Fibroblast of lung (primary cell): ENCODE data around the gene MAP3K3. TPM values are rescaled to one million over a fixed set of nuclear protein-coding genes. Genes with fewer than 3 reads are reported as not detected.

ENCODE experiments used
- DNase-seq, 2 donors: peaks; one replicate each; pipeline versions ENCODE4 v3.0.0 to v3.0.0-alpha.2; 2010; ENCODE audit warnings: low read depth in 2 of 2
- H2AFZ ChIP-seq: 2 replicates; pipeline ENCODE4 v1.5.1; 2012; ENCODE audit warnings: low read length, control low read depth, inconsistent platforms
- H3K27ac ChIP-seq: 2 replicates; pipeline ENCODE4 v1.5.1; 2011; ENCODE audit warnings: low read length, control low read depth; ENCODE audit not compliant: insufficient read depth
- H3K27me3 ChIP-seq: 2 replicates; pipeline ENCODE4 v1.5.1; 2011; ENCODE audit warnings: mild to moderate bottlenecking, low read length; ENCODE audit not compliant: control insufficient read depth, insufficient read depth
- H3K36me3 ChIP-seq: 2 replicates; pipeline ENCODE4 v1.5.1; 2011; ENCODE audit warnings: low read length; ENCODE audit not compliant: control insufficient read depth, insufficient read depth
- H3K4me1 ChIP-seq: 2 replicates; pipeline ENCODE4 v1.5.1; 2011; ENCODE audit warnings: low read length; ENCODE audit not compliant: control insufficient read depth, insufficient read depth; ENCODE audit errors: extremely low read depth
- H3K4me2 ChIP-seq: 2 replicates; pipeline ENCODE4 v1.5.1; 2011; ENCODE audit warnings: low read length, control low read depth; ENCODE audit not compliant: insufficient read depth; ENCODE audit errors: extremely low read depth
- H3K4me3 ChIP-seq, 4 experiments: fragments of 200-600 bp in 1 of 4; sonication (generic) in 1 of 4; replicated peaks in 1 of 4; 2 replicates each; pipeline ENCODE4 v1.5.1; 2011 to 2016; ENCODE audit warnings: low read length in 4 of 4, low read depth in 3 of 4, mild to moderate bottlenecking in 3 of 4, control low read depth in 2 of 4, inconsistent platforms in 1 of 4, mixed read lengths in 1 of 4; ENCODE audit not compliant: insufficient read depth in 1 of 4; ENCODE audit errors: control extremely low read depth in 1 of 4
- H3K79me2 ChIP-seq: 2 replicates; pipeline ENCODE4 v1.5.1; 2012; ENCODE audit warnings: mild to moderate bottlenecking, low read length, inconsistent platforms; ENCODE audit not compliant: control insufficient read depth, insufficient read depth
- H3K9ac ChIP-seq: 2 replicates; pipeline ENCODE4 v1.5.1; 2011; ENCODE audit warnings: mild to moderate bottlenecking, low read length, control low read depth; ENCODE audit not compliant: insufficient read depth
- H3K9me3 ChIP-seq: 2 replicates; pipeline ENCODE4 v1.5.1; 2012; ENCODE audit warnings: low read depth, low read length; ENCODE audit not compliant: control insufficient read depth, insufficient read depth
- H4K20me1 ChIP-seq: 2 replicates; pipeline ENCODE4 v1.5.1; 2011; ENCODE audit warnings: low read length; ENCODE audit not compliant: control insufficient read depth, insufficient read depth; ENCODE audit errors: extremely low read depth
- CTCF ChIP-seq, 2 donors: IDR thresholded peaks in 1 of 2; conservative IDR thresholded peaks in 1 of 2; 1 replicate in 1 of 2; 2 replicates in 1 of 2; pipeline ENCODE4 v1.5.1; 2011 to 2012; ENCODE audit warnings: low read length in 2 of 2, control low read depth in 1 of 2, inconsistent platforms in 1 of 2, low read depth in 1 of 2, mild to moderate bottlenecking in 1 of 2
- EZH2 ChIP-seq: IDR thresholded peaks from 2 replicates; pipeline ENCODE4 v1.5.1; 2012; ENCODE audit warnings: low read length, control low read depth, mild to moderate bottlenecking; ENCODE audit errors: missing control alignments
- polyA plus RNA-seq, 2 donors: library from polyadenylated mRNA; depleted of rRNA in 1 of 2; stranded (reverse) in 1 of 2; unstranded in 1 of 2; fragments of >200 nt; gene quantifications; 2 replicates each; pipeline ENCODE4 v1.2.1, GENCODE V29; 2011 to 2012; ENCODE audit warnings: missing spikeins in 1 of 2
- total RNA-seq: library from RNA; depleted of rRNA; stranded (reverse); fragments of >200 nt; gene quantifications from 2 replicates; pipeline ENCODE4 v1.2.1, GENCODE V29; 2014

Gene MAP3K3
- total and polyA plus RNA-seq, 2 donors (not counting 1 experiment from before 2014, with no cell fraction given) = 13.8 to 32.0 TPM

DNA sequence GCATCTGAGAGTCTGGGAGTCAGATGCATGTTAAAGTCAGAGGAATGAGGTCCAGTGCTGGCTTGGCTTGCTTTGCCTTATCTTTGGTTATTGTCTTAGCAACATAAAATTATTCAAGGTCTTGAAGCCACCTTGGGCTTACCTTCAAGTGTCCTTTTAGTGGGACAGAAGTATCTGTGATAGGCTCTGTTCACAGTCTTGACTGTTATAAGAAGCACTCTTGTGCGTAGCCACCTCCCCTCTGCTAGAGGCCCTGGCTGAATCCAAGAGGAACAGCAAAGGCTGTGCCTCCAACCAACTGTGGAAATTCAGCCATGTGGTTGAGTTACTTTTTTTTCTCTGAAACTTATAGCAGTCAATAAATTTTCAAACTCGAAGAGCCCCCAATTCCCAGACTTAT lies 8.6 kb upstream of the MAP3K3 start:
- H3K79me2 ChIP-seq = no peaks in the 10 kb centered on the region
- no peaks in the 10 kb centered on the region for H3K4me1 ChIP-seq

DNA sequence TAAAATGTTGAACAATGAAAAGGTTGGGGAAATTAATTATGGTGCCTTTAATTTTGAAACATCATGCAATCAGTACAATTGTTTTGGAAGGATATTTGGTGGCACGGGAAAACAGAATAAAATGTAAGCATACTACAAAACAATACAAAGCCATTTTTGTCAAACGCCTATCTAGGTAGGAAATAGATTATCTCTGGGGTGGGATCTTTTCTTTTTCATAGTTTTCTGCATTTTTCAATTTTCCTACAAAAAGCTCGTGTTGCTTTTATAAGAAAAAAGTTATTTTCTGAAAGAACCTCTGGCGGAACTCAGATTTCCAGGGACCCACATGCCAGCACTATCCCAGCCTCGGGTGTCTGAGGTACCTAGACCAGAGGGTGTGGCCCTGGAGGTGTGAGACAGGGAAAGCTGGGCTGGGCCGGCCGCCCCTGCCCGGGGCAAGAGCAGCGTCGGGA lies 961 bp upstream of the MAP3K3 start:
- Histone ChIP-seq H3K4me3 (peak overlapping the region; percentile 59 to 75 (median 60)), H3K27me3 (no peaks in the 10 kb centered on the region), H3K79me2 (peaks cover 30% of the 10 kb centered on the region), H2AFZ (peak overlapping the region; percentile 77), H3K4me1 (no peaks in the 10 kb centered on the region), H3K4me2 (peak overlapping the region; percentile 76), H3K36me3 (no peaks in the 10 kb centered on the region), H3K9me3 (no peaks in the 10 kb centered on the region), H4K20me1 (no peaks in the 10 kb centered on the region), H3K27ac (peak overlapping the region; percentile 40), H3K9ac (peak overlapping the region; percentile 29)
- DNase-seq = no peak
- TF ChIP-seq CTCF (conservative IDR thresholded peaks at IDR 0.05 in 1 of 2, IDR thresholded peaks at IDR 0.05 in 1 of 2; ENCODE audit: low read depth in 1 of 2, low read length in 2 of 2) (no peak), EZH2 (no peak)

More for the DNA sequence above, 8.6 kb upstream of the MAP3K3 start:
- H3K27me3 ChIP-seq = no peaks in the 10 kb centered on the region
- no peak overlapping the region for H3K27ac ChIP-seq
- no peak overlapping the region for H3K9ac ChIP-seq
- no peak overlapping the region for H3K4me3 ChIP-seq
- H3K9me3 ChIP-seq = no peaks in the 10 kb centered on the region
- peaks cover 1% of the 10 kb centered on the region for H3K36me3 ChIP-seq
- TF ChIP-seq CTCF (conservative IDR thresholded peaks at IDR 0.05 in 1 of 2, IDR thresholded peaks at IDR 0.05 in 1 of 2; ENCODE audit: low read depth in 1 of 2, low read length in 2 of 2) (no peak), EZH2 (no peak)
- no peaks in the 10 kb centered on the region for H4K20me1 ChIP-seq
- no peak for DNase-seq
- no peak overlapping the region for H3K4me2 ChIP-seq
- no peak overlapping the region for H2AFZ ChIP-seq

DNA sequence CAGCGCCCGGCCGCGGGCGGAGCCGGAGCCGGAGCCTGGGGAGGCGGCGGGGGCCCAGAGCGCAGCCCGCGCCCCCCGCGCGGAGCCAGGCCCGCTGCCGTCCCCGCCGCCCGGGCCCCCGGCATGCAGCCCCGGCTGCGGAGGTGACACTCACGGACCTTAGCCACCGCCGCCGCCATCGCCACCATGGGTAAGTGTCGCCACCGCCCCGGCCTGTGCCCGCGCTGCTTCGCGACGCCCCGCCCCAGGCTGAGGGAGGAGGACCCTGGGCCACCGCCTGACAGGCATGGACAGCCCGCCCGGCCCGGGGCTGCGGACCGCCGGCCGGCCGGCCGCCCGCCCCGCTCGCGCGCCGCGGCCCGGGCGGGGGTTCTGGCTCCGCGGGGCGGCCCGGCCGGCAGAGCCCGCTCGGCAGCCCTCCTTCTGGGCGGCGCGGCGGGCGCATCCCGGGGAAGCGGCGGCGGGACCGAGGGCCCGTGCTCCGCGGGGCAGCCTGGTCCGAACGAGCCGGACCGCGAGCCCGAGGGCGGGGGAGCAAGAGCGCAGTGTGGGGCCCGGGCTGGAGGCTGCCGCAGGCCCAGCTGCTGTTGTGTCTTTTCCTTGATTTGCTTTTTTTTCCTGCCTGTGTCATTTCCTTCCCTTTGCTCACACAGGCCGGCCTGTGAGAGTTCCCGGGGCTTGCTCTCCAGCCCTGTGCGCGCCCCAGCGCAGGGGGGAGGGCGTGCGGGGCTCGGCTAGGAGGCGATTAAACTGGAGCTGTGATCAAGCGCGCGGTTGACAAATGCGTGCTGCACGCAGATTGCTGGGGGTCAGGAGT lies 565 bp downstream of the MAP3K3 start:
- DNase-seq = peak; percentile 57 to 63
- Histone ChIP-seq H3K27me3 (no peaks in the 10 kb centered on the region), H4K20me1 (no peaks in the 10 kb centered on the region), H3K27ac (peak overlapping the region; percentile 45), H3K4me2 (peak overlapping the region; percentile 76), H3K9ac (peak overlapping the region; percentile 69), H3K4me3 (peak overlapping the region; percentile 75 to 88 (median 78)), H3K4me1 (no peaks in the 10 kb centered on the region), H2AFZ (peak overlapping the region; percentile 51), H3K36me3 (no peaks in the 10 kb centered on the region), H3K79me2 (peaks cover 38% of the 10 kb centered on the region), H3K9me3 (no peaks in the 10 kb centered on the region)
- no peak for TF ChIP-seq EZH2
